ENCODE measurements around the gene HOMER3.
"Not testable (repeated sequence)": the region's sequence is repeated elsewhere in the genome, so short reads cannot be mapped to it uniquely, and the experiment has no call there.

The HOMER3 gene

GRCh38 chr19:18906605-18907519 lies 34.2 kb downstream of the HOMER3 start:
- no peak for DNase-seq (ENCODE audit: low spot score)
- ChIA-PET POLR2A (ENCODE audit: low non-redundant PET) (no interaction called here), CTCF (interaction anchor here (0.6 to 0.7 kb wide), 2 partner anchors 25 to 32 kb away, joined by 3 to 5 read pairs; no protein-coding TSS in a partner anchor)
- H3K27ac ChIP-seq, result peak overlapping the region; percentile 23
- no peak for TF ChIP-seq CTCF (conservative IDR thresholded peaks at IDR 0.05; ENCODE audit: low read depth)

GRCh38 chr19:18905513-18906236 lies 35.3 kb downstream of the HOMER3 start:
- TF ChIP-seq CTCF (conservative IDR thresholded peaks at IDR 0.05; ENCODE audit: low read depth), result no peak
- ChIA-PET CTCF (no interaction called here), POLR2A (ENCODE audit: low non-redundant PET) (no interaction called here)
- H3K27ac ChIP-seq, result peak overlapping the region; percentile 23
- DNase-seq (ENCODE audit: low spot score), result no peak

- no peak for DNase-seq (ENCODE audit: low spot score)
- CTCF ChIA-PET, result no interaction called here
- peak overlapping the region; percentile 23; the same call in 1 of the 2 replicates for H3K27ac ChIP-seq
- POLR2A ChIA-PET (ENCODE audit: low non-redundant PET), result no interaction called here
- TF ChIP-seq CTCF (conservative IDR thresholded peaks at IDR 0.05; ENCODE audit: low read depth), result no peak
Observed at GRCh38 chr19:18905058-18905456, 36.0 kb downstream of the HOMER3 start.

GRCh38 chr19:18904334-18905057 lies 36.5 kb downstream of the HOMER3 start:
- CTCF ChIA-PET, result no interaction called here
- DNase-seq (ENCODE audit: low spot score), result no peak
- peak overlapping the region; percentile 9 for H3K27ac ChIP-seq
- POLR2A ChIA-PET (ENCODE audit: low non-redundant PET), result no interaction called here
- TF ChIP-seq CTCF (conservative IDR thresholded peaks at IDR 0.05; ENCODE audit: low read depth), result no peak

GRCh38 chr19:18903156-18904037 lies 37.6 kb downstream of the HOMER3 start:
- ChIA-PET POLR2A (ENCODE audit: low non-redundant PET) (no interaction called here), CTCF (interaction anchor here (0.6 to 0.7 kb wide), 2 partner anchors 28 to 420 kb away, joined by 3 to 4 read pairs; no protein-coding TSS in a partner anchor)
- no peak for DNase-seq (ENCODE audit: low spot score)
- H3K27ac ChIP-seq, result peak overlapping the region; percentile 9
- TF ChIP-seq CTCF (conservative IDR thresholded peaks at IDR 0.05; ENCODE audit: low read depth), result no peak

- POLR2A ChIA-PET (ENCODE audit: low non-redundant PET); DNase-seq (ENCODE audit: low spot score); CTCF ChIA-PET: not testable (repeated sequence)
- H3K27ac ChIP-seq, result peak overlapping the region; percentile 9; the same call in 1 of the 2 replicates
Observed at GRCh38 chr19:18902519-18902918, 38.5 kb downstream of the HOMER3 start.

All from RWPE1 (cell line).